Fibroblast of lung (primary cell): ENCODE data around the gene BTBD8. TPM values are rescaled to one million over a fixed set of nuclear protein-coding genes. Genes with fewer than 3 reads are reported as not detected.

Source experiments
- DNase-seq, 2 donors: peaks; one replicate each; pipeline versions ENCODE4 v3.0.0 to v3.0.0-alpha.2; 2010; ENCODE audit warnings: low read depth in 2 of 2
- H2AFZ ChIP-seq: 2 replicates; pipeline ENCODE4 v1.5.1; 2012; ENCODE audit warnings: low read length, control low read depth, inconsistent platforms
- H3K27ac ChIP-seq: 2 replicates; pipeline ENCODE4 v1.5.1; 2011; ENCODE audit warnings: low read length, control low read depth; ENCODE audit not compliant: insufficient read depth
- H3K27me3 ChIP-seq: 2 replicates; pipeline ENCODE4 v1.5.1; 2011; ENCODE audit warnings: mild to moderate bottlenecking, low read length; ENCODE audit not compliant: control insufficient read depth, insufficient read depth
- H3K36me3 ChIP-seq: 2 replicates; pipeline ENCODE4 v1.5.1; 2011; ENCODE audit warnings: low read length; ENCODE audit not compliant: control insufficient read depth, insufficient read depth
- H3K4me1 ChIP-seq: 2 replicates; pipeline ENCODE4 v1.5.1; 2011; ENCODE audit warnings: low read length; ENCODE audit not compliant: control insufficient read depth, insufficient read depth; ENCODE audit errors: extremely low read depth
- H3K4me2 ChIP-seq: 2 replicates; pipeline ENCODE4 v1.5.1; 2011; ENCODE audit warnings: low read length, control low read depth; ENCODE audit not compliant: insufficient read depth; ENCODE audit errors: extremely low read depth
- H3K4me3 ChIP-seq, 4 experiments: fragments of 200-600 bp in 1 of 4; sonication (generic) in 1 of 4; replicated peaks in 1 of 4; 2 replicates each; pipeline ENCODE4 v1.5.1; 2011 to 2016; ENCODE audit warnings: low read length in 4 of 4, low read depth in 3 of 4, mild to moderate bottlenecking in 3 of 4, control low read depth in 2 of 4, inconsistent platforms in 1 of 4, mixed read lengths in 1 of 4; ENCODE audit not compliant: insufficient read depth in 1 of 4; ENCODE audit errors: control extremely low read depth in 1 of 4
- H3K79me2 ChIP-seq: 2 replicates; pipeline ENCODE4 v1.5.1; 2012; ENCODE audit warnings: mild to moderate bottlenecking, low read length, inconsistent platforms; ENCODE audit not compliant: control insufficient read depth, insufficient read depth
- H3K9ac ChIP-seq: 2 replicates; pipeline ENCODE4 v1.5.1; 2011; ENCODE audit warnings: mild to moderate bottlenecking, low read length, control low read depth; ENCODE audit not compliant: insufficient read depth
- H3K9me3 ChIP-seq: 2 replicates; pipeline ENCODE4 v1.5.1; 2012; ENCODE audit warnings: low read depth, low read length; ENCODE audit not compliant: control insufficient read depth, insufficient read depth
- H4K20me1 ChIP-seq: 2 replicates; pipeline ENCODE4 v1.5.1; 2011; ENCODE audit warnings: low read length; ENCODE audit not compliant: control insufficient read depth, insufficient read depth; ENCODE audit errors: extremely low read depth
- EZH2 ChIP-seq: IDR thresholded peaks from 2 replicates; pipeline ENCODE4 v1.5.1; 2012; ENCODE audit warnings: low read length, control low read depth, mild to moderate bottlenecking; ENCODE audit errors: missing control alignments
- polyA plus RNA-seq, 2 donors: library from polyadenylated mRNA; depleted of rRNA in 1 of 2; stranded (reverse) in 1 of 2; unstranded in 1 of 2; fragments of >200 nt; gene quantifications; 2 replicates each; pipeline ENCODE4 v1.2.1, GENCODE V29; 2011 to 2012; ENCODE audit warnings: missing spikeins in 1 of 2
- total RNA-seq: library from RNA; depleted of rRNA; stranded (reverse); fragments of >200 nt; gene quantifications from 2 replicates; pipeline ENCODE4 v1.2.1, GENCODE V29; 2014
- TF ChIP-seq, protein P1 (sequence below), 2 donors: IDR thresholded peaks in 1 of 2; conservative IDR thresholded peaks in 1 of 2; 1 replicate in 1 of 2; 2 replicates in 1 of 2; pipeline ENCODE4 v1.5.1; 2011 to 2012; ENCODE audit warnings: low read length in 2 of 2, control low read depth in 1 of 2, inconsistent platforms in 1 of 2, low read depth in 1 of 2, mild to moderate bottlenecking in 1 of 2

The BTBD8 gene
- total and polyA plus RNA-seq, 2 donors (not counting 1 experiment from before 2014, with no cell fraction given), result 2.2 to 10.6 TPM

DNA sequence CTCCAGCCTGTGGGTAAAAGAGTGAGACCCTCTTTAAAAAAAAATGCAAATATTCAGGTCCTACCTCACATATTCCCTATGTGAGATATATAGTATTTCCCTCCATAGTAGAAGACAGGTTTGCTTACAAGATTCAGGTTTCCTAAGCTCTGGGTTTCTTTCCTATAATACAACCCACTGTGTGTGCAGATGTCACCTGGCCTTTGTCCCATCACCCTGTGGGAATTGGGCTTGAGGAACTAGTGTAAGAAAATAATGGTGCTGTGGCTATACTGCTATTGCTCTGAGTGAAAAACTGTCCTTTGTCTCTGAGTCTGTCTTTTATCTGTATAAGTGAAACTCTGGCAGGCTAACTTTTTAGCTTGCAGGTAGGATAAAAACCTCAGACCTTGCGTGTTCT is 150.6 kb downstream of the BTBD8 start:
- no peaks in the 10 kb centered on the region for H3K36me3 ChIP-seq
- H4K20me1 ChIP-seq, result no peaks in the 10 kb centered on the region
- H3K9ac ChIP-seq, result no peak overlapping the region
- no peak overlapping the region for H3K4me3 ChIP-seq
- no peaks in the 10 kb centered on the region for H3K9me3 ChIP-seq
- TF ChIP-seq, protein P1, sequence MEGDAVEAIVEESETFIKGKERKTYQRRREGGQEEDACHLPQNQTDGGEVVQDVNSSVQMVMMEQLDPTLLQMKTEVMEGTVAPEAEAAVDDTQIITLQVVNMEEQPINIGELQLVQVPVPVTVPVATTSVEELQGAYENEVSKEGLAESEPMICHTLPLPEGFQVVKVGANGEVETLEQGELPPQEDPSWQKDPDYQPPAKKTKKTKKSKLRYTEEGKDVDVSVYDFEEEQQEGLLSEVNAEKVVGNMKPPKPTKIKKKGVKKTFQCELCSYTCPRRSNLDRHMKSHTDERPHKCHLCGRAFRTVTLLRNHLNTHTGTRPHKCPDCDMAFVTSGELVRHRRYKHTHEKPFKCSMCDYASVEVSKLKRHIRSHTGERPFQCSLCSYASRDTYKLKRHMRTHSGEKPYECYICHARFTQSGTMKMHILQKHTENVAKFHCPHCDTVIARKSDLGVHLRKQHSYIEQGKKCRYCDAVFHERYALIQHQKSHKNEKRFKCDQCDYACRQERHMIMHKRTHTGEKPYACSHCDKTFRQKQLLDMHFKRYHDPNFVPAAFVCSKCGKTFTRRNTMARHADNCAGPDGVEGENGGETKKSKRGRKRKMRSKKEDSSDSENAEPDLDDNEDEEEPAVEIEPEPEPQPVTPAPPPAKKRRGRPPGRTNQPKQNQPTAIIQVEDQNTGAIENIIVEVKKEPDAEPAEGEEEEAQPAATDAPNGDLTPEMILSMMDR (conservative IDR thresholded peaks at IDR 0.05 in 1 of 2, IDR thresholded peaks at IDR 0.05 in 1 of 2; ENCODE audit: low read depth in 1 of 2, low read length in 2 of 2), result no peak
- TF ChIP-seq EZH2, result no peak
- H2AFZ ChIP-seq, result no peak overlapping the region
- no peak for DNase-seq
- peaks cover 4% of the 10 kb centered on the region for H3K27me3 ChIP-seq
- no peak overlapping the region for H3K27ac ChIP-seq
- H3K4me2 ChIP-seq, result no peak overlapping the region
- no peaks in the 10 kb centered on the region for H3K79me2 ChIP-seq
- no peaks in the 10 kb centered on the region for H3K4me1 ChIP-seq

Other genes with a start within 250 kb of the BTBD8 start
- gene TGFBR3, start 194.2 kb upstream of the BTBD8 start, total RNA-seq, result 31.6 and 98.1 TPM in 2 replicates
- 56.8 and 68.3 TPM in 2 replicates for gene TGFBR3, start 194.2 kb upstream of the BTBD8 start, polyA plus RNA-seq
- not detected in 2 replicates for gene BRDT, start 130.9 kb upstream of the BTBD8 start, total RNA-seq
- gene BRDT, start 130.9 kb upstream of the BTBD8 start, polyA plus RNA-seq, result not detected in 2 replicates
- gene EPHX4, start 50.4 kb upstream of the BTBD8 start, total RNA-seq, result 0.26 and 0.33 TPM in 2 replicates
- 0.54 and 1.5 TPM in 2 replicates for gene EPHX4, start 50.4 kb upstream of the BTBD8 start, polyA plus RNA-seq
- 0.17 and 0.26 TPM in 2 replicates for gene SETSIP, start 4.9 kb upstream of the BTBD8 start, total RNA-seq
- 0.11 and 0.12 TPM in 2 replicates for gene SETSIP, start 4.9 kb upstream of the BTBD8 start, polyA plus RNA-seq
- not detected in 2 replicates for gene C1orf146, start 137.6 kb downstream of the BTBD8 start, total RNA-seq
- gene C1orf146, start 137.6 kb downstream of the BTBD8 start, polyA plus RNA-seq, result not detected in 2 replicates
- 7.8 and 8.7 TPM in 2 replicates for gene GLMN, start 218.6 kb downstream of the BTBD8 start, total RNA-seq
- 8.1 and 9.1 TPM in 2 replicates for gene GLMN, start 218.6 kb downstream of the BTBD8 start, polyA plus RNA-seq
- 5.4 and 5.6 TPM in 2 replicates for gene RPAP2, start 218.7 kb downstream of the BTBD8 start, total RNA-seq
- gene RPAP2, start 218.7 kb downstream of the BTBD8 start, polyA plus RNA-seq, result 13.0 and 13.3 TPM in 2 replicates